Measurements from ENCODE around the gene PARM1.

DNA sequence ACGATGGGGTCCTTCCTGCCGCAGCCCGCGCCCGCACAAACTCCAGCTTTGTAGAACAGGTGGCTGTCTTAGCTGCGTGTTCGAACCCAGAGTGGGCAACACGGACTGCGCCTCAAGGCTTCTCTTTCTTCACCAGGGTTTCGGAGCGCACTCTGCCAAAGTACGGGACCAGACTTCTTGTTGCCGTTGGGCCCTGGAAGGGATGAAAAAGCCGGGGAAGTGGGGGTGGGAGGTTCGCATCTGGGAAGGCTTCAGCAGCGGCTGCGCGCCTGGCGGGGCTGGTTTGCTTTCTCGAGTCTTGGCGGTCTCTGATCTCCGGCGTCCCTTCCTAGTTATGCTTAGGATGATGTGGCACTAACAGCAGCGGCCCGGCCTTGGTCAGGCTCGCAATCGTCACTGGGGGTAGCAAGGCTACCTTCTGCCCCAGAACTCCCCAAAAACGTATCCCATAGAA is 673 bp downstream of the PARM1 start:
- TF ChIP-seq, protein P1, sequence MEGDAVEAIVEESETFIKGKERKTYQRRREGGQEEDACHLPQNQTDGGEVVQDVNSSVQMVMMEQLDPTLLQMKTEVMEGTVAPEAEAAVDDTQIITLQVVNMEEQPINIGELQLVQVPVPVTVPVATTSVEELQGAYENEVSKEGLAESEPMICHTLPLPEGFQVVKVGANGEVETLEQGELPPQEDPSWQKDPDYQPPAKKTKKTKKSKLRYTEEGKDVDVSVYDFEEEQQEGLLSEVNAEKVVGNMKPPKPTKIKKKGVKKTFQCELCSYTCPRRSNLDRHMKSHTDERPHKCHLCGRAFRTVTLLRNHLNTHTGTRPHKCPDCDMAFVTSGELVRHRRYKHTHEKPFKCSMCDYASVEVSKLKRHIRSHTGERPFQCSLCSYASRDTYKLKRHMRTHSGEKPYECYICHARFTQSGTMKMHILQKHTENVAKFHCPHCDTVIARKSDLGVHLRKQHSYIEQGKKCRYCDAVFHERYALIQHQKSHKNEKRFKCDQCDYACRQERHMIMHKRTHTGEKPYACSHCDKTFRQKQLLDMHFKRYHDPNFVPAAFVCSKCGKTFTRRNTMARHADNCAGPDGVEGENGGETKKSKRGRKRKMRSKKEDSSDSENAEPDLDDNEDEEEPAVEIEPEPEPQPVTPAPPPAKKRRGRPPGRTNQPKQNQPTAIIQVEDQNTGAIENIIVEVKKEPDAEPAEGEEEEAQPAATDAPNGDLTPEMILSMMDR (IDR thresholded peaks at IDR 0.05): no peak
- no peak for TF ChIP-seq ZFX (IDR thresholded peaks at IDR 0.05; ENCODE audit: borderline replicate concordance)

Data from 22Rv1 (cell line).